Esophagus squamous epithelium (tissue), 5 donors: ENCODE measurements around the gene ZNF24. TPM values are rescaled to one million over a fixed set of nuclear protein-coding genes. Genes with fewer than 3 reads are reported as not detected.

Experiments
- DNase-seq: peaks from one replicate; lab custom pipeline; 2025; lab: John Stamatoyannopoulos, UW
- H3K27ac ChIP-seq, 4 donors: fragments of 200-600 bp; sonication (generic); one replicate each; pipeline ENCODE4 v1.5.1; 2016 to 2019; ENCODE audit warnings: mild to moderate bottlenecking in 1 of 4
- H3K27me3 ChIP-seq, 4 donors: fragments of 200-600 bp; sonication (generic); 1 replicate in 3 of 4; 2 replicates in 1 of 4; pipeline versions ENCODE4 v1.5.1 to v1.6.0; 2017 to 2021; ENCODE audit warnings: antibody characterized with exemption in 1 of 4
- H3K36me3 ChIP-seq, 3 donors: fragments of 200-600 bp; sonication (generic); one replicate each; pipeline ENCODE4 v1.5.1; 2016 to 2019
- H3K4me1 ChIP-seq, 3 donors: fragments of 200-600 bp; sonication (generic); one replicate each; pipeline ENCODE4 v1.5.1; 2017 to 2019
- H3K4me3 ChIP-seq, 4 donors: fragments of 200-600 bp; sonication (generic); 1 replicate in 3 of 4; 2 replicates in 1 of 4; pipeline ENCODE4 v1.5.1; 2016 to 2019; ENCODE audit warnings: mild to moderate bottlenecking in 2 of 4, moderate library complexity in 1 of 4
- H3K9me3 ChIP-seq, 3 donors: fragments of 200-600 bp; sonication (generic); one replicate each; pipeline ENCODE4 v1.5.1; 2016 to 2019
- POLR2A ChIP-seq, 4 donors: fragments of 450-650 bp; IDR thresholded peaks; one replicate each; pipeline ENCODE4 v1.6.1; 2017; ENCODE audit warnings: antibody characterized with exemption in 4 of 4, mild to moderate bottlenecking in 4 of 4, moderate library complexity in 3 of 4
- WGBS, 2 donors: methylation state at CpG; one replicate each; pipeline ENCODE4 v1.1.5; 2018; 5-methylcytosine and 5-hydroxymethylcytosine counted together
- intact Hi-C: fragments of 100-400 bp; cut with DNase I; formaldehyde crosslinking; loops from one replicate; pipeline ENCODE4 v1.15.0; 2022
- total RNA-seq, 4 donors: library from RNA; depleted of rRNA; stranded (reverse); fragments of >200 nt; gene quantifications; one replicate each; pipeline ENCODE4 v1.1.0, GENCODE V29; 2016
- TF ChIP-seq, protein P1 (sequence below), 6 experiments: fragments of 450-650 bp in 4 of 6; fragments of 200-600 bp in 2 of 6; sonication (generic) in 2 of 6; IDR thresholded peaks; one replicate each; pipeline ENCODE4 v1.5.1; 2016 to 2019; ENCODE audit warnings: antibody characterized with exemption in 6 of 6, mild to moderate bottlenecking in 4 of 6, moderate library complexity in 4 of 6
- donor health status: DM: yes; HTN: yes; CAD: no.

The ZNF24 gene
- total RNA-seq, 4 donors from 2014 or later = 20.8 to 30.3 (median 23.4) TPM

DNA sequence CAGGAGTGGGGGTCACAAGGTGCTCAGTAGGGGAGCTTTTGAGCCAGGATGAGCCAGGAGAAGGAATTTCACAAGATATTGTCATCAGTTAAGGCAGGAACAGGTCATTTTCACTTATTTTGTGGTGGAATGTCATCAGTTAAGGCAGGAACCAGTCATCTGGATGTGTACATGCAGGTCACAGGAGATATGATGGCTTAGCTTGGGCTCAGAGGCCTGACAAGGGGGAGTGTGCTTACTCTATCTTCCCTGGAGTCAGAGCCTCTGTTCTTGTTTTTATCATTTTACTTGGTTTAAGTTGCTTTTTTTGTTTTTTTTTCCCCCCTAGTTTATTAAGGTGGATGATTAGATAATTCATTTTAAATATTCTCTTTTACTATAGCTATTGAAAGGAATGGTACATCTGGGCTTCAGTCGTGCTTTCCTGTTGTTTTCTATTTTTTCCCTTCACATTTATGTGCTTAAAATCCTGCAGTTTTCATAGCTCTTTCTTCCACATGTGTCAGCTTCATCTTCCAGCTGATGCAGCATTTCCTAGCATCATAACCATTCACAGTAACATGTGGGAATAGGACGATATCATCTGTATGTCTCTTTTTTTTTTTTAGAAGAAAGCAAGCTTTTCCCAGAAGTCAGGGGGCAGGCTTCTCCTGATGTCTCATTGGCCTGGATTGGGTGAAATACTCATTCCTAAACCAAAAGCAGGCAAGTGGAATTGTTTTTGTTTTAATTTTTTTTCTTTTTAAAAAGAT, 17.5 kb upstream of the ZNF24 start:
- no peaks in the 10 kb centered on the region for H3K9me3 ChIP-seq
- no peak for TF ChIP-seq POLR2A (IDR thresholded peaks at IDR 0.05)
- TF ChIP-seq, protein P1, sequence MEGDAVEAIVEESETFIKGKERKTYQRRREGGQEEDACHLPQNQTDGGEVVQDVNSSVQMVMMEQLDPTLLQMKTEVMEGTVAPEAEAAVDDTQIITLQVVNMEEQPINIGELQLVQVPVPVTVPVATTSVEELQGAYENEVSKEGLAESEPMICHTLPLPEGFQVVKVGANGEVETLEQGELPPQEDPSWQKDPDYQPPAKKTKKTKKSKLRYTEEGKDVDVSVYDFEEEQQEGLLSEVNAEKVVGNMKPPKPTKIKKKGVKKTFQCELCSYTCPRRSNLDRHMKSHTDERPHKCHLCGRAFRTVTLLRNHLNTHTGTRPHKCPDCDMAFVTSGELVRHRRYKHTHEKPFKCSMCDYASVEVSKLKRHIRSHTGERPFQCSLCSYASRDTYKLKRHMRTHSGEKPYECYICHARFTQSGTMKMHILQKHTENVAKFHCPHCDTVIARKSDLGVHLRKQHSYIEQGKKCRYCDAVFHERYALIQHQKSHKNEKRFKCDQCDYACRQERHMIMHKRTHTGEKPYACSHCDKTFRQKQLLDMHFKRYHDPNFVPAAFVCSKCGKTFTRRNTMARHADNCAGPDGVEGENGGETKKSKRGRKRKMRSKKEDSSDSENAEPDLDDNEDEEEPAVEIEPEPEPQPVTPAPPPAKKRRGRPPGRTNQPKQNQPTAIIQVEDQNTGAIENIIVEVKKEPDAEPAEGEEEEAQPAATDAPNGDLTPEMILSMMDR (IDR thresholded peaks at IDR 0.05) = no peak
- intact Hi-C loops = no loop called here
- no peaks in the 10 kb centered on the region for H3K4me1 ChIP-seq
- no peaks in the 10 kb centered on the region for H3K27me3 ChIP-seq
- no peak overlapping the region for H3K27ac ChIP-seq
- no peak for DNase-seq
- no peaks in the 10 kb centered on the region for H3K36me3 ChIP-seq
- H3K4me3 ChIP-seq = no peak overlapping the region
- 69 to 75% methylated on average over 2 of the region's 2 CpGs for WGBS, 2 donors

DNA sequence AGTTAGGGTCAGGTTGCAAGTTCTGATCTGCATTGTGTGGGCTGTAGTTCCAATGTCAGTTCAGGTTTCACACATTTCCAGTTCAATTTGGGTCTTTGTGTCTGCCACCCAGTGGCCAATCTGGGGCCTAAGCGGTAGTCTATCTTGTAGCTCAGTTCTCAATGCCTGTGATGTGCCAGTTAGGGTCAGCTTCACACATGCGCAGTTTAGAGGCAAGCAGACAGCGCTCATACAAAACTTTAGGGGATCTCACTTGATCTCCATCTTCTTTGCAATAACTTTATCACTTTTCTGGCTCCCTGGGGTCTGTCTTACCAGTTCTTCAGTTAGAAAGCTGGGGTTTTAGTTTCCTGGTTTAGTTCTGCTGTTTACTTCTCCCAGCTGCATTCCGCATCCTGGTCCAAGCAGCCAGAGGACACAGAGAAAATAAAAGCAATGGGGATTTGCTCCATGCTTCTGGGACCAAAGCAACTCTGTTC, 11.0 kb upstream of the ZNF24 start:
- no peak overlapping the region for H3K27ac ChIP-seq
- TF ChIP-seq, protein P1 (IDR thresholded peaks at IDR 0.05) = peak; percentile 47 to 78 (median 62)
- no peak for TF ChIP-seq POLR2A (IDR thresholded peaks at IDR 0.05)

DNA sequence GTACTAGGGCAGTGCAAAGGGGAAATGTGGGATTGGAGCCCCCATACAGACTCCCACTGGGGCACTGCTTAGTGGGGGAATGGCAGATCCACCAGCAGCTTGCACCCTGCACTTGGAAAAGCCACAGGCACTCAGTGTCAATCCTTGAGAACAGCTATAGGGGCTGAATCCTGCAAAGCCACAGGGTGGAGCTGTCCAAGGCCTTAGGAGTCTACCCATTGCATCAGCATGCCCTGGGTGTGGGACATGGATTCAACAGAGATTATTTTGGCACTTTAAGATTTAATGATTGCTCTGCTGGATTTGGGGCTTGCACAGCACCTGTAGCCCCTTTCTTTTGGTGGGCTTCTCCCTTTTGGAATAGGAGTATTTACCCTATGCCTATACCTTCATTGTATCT, 8.6 kb upstream of the ZNF24 start:
- H3K4me3 ChIP-seq = no peak overlapping the region
- no peaks in the 10 kb centered on the region for H3K36me3 ChIP-seq
- H3K9me3 ChIP-seq = peaks cover 0 to 10% (median 9%) of the 10 kb centered on the region in 3 donors
- intact Hi-C loops = no loop called here
- no peaks in the 10 kb centered on the region for H3K4me1 ChIP-seq
- no peak for DNase-seq
- H3K27ac ChIP-seq = no peak overlapping the region
- TF ChIP-seq POLR2A (IDR thresholded peaks at IDR 0.05) = no peak
- TF ChIP-seq, protein P1 (IDR thresholded peaks at IDR 0.05) = no peak
- no peaks in the 10 kb centered on the region for H3K27me3 ChIP-seq

More for the DNA sequence above, 11.0 kb upstream of the ZNF24 start:
- H3K9me3 ChIP-seq = peaks cover 0 to 10% (median 9%) of the 10 kb centered on the region in 3 donors
- no peaks in the 10 kb centered on the region for H3K4me1 ChIP-seq
- WGBS, 2 donors = 29 to 32% methylated on average over 4 of the region's 4 CpGs
- H3K4me3 ChIP-seq = peak overlapping the region in 1 of 4 donors; percentile 41
- no peaks in the 10 kb centered on the region for H3K36me3 ChIP-seq
- intact Hi-C loops = no loop called here
- DNase-seq = peak; percentile 8
- no peaks in the 10 kb centered on the region for H3K27me3 ChIP-seq

DNA sequence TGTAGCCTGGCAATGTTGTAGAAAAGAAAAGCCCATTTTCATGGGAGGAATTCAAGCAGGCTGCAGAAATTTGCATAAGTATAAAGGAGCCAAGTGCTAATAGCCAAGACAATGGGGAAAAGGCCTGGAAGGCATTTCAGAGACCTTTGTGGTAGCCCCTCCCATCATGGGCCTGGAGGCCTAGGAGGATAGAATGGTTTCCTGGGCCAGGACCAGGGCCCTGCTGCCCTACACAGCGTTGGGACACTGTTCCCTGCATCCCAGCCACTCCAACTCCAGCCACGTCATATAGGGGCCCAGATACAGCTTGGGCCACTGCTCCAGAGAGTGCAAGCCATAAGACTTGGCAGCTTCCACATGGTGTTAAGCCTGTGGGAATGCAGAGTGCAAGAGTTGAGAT, 8.1 kb upstream of the ZNF24 start:
- H3K9me3 ChIP-seq = peaks cover 0 to 10% (median 9%) of the 10 kb centered on the region in 3 donors
- H3K36me3 ChIP-seq = no peaks in the 10 kb centered on the region
- no peak overlapping the region for H3K4me3 ChIP-seq
- TF ChIP-seq, protein P1 (IDR thresholded peaks at IDR 0.05) = no peak
- TF ChIP-seq POLR2A (IDR thresholded peaks at IDR 0.05) = no peak
- intact Hi-C loops = no loop called here
- no peaks in the 10 kb centered on the region for H3K27me3 ChIP-seq
- no peak for DNase-seq
- H3K27ac ChIP-seq = no peak overlapping the region
- 50% methylated on average over 2 of the region's 2 CpGs for WGBS, 2 donors
- no peaks in the 10 kb centered on the region for H3K4me1 ChIP-seq

DNA sequence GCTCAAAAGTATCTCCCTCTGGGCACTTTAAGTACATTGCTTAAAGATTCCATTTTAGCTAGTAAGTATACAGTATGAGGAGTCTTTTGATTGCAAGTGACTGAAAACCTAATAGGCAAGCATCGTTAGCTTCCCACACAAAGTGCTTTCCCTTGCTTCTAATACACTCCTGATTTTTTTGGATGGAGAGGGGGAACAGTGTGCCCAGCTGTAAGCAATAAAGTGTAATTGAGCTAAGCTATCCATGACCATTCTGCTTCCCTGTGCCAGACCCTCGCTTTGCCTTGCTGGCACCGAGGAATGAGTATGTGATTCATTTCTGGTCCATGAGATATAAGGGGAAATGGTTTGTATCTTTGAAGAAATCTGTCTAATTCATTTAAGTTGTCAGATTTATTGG, 3.8 kb upstream of the ZNF24 start:
- H3K36me3 ChIP-seq = no peaks in the 10 kb centered on the region
- intact Hi-C loops = loop anchor here (5.0 kb wide), 1 partner anchor 111 kb away; no protein-coding TSS in a partner anchor
- DNase-seq = no peak
- H3K4me1 ChIP-seq = peaks cover 5 to 19% (median 7%) of the 10 kb centered on the region in 3 donors
- no peak overlapping the region for H3K4me3 ChIP-seq
- TF ChIP-seq POLR2A (IDR thresholded peaks at IDR 0.05) = no peak
- TF ChIP-seq, protein P1 (IDR thresholded peaks at IDR 0.05) = no peak
- no peaks in the 10 kb centered on the region for H3K27me3 ChIP-seq
- H3K27ac ChIP-seq = no peak overlapping the region
- peaks cover 0 to 10% (median 9%) of the 10 kb centered on the region in 3 donors for H3K9me3 ChIP-seq
- WGBS, 2 donors = 77 to 87% methylated on average over 3 of the region's 3 CpGs
